Hindlimb muscle (tissue), 1 donor: ENCODE results near the gene HINT3. TPM values are rescaled to one million over a fixed set of nuclear protein-coding genes. Genes with fewer than 3 reads are reported as not detected.
"Not testable (repeated sequence)": the region's sequence is repeated elsewhere in the genome, so short reads cannot be mapped to it uniquely, and the experiment has no call there.

ENCODE experiments used
- DNase-seq: peaks from one replicate; pipeline ENCODE4 v3.0.0-alpha.2; 2013
- polyA plus RNA-seq: library from polyadenylated mRNA; unstranded; fragments of 120-200 nt; gene quantifications from one replicate; pipeline ENCODE4 v1.2.1, GENCODE V29; 2013; ENCODE audit not compliant: insufficient read length

Gene HINT3
- polyA plus RNA-seq, 1 donor, result 28.3 TPM

DNA sequence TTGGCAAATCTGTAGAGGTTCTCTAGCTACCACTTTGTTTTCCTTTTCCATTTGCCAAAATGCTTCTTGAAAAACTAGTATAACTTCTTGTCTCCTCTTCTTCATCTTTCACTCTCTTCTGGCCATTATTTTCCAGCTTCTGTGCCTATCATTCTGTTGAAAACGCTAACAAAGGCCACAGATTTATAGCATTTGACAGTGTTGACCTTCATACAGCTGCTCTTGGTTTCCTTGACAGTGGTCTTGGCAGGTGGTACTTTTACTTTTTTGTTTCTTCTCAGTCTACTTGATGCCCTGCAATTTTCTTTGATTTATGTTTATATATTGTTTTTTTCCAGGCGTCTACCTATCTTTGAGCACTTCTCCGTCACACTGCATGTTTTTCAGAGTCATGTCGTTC, 53.5 kb downstream of the HINT3 start:
- DNase-seq, result no peak

DNA sequence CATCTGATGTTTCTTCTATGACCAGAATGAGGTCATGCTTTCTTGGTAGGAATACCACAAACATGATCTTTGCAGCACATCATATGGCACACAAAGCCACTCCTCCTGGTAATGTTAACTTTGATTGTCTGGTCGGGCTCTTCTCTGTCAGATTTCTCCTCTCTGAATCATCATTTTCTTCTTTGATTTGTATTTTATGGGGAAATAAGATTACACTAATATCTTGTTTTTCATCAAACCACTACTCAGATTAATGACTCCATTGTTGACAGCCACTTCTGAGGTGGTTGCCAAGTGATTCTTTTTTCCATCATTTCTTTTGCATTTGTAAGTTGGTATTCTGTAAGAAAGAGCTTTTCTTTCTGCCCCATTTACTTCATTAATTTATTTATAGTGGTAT, 59.3 kb downstream of the HINT3 start:
- DNase-seq, result no peak

DNA sequence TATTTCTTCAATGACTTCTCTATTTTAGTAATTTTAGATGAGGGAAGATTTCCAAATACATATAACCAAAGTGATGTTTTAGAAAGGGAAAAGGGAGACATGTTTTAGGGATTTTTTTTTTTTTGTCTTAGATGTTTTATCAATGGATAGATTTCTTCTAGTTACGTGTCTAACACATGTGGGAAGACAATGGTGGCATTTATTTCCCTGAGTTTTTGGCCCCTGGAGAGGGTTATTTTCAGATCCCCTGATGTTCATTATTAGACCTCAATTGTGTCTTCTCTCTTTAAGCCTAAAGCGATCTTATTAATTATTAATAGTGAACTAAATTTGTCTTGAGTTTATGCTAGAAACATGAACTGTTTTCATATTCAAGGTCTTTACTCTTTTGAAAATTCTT, 60.0 kb downstream of the HINT3 start:
- no peak for DNase-seq

DNA sequence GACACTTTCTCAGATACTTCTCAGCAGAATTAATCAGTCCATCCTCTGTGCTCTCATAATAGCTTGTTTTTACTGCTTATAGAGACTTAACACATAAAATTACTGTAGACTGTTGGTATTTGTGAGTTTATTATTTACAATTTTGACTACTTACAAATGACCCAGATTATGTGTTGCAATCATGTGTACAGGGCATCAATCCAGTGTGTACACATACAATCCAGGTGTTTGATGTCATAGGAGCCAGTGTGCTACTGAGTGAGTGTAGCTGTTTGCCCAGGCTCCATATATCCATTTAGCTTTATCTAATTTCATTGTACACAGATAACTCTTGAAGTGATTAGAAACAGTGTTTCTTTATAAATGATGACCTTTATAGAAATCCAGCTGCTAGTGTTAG, 61.1 kb downstream of the HINT3 start:
- no peak for DNase-seq

DNA sequence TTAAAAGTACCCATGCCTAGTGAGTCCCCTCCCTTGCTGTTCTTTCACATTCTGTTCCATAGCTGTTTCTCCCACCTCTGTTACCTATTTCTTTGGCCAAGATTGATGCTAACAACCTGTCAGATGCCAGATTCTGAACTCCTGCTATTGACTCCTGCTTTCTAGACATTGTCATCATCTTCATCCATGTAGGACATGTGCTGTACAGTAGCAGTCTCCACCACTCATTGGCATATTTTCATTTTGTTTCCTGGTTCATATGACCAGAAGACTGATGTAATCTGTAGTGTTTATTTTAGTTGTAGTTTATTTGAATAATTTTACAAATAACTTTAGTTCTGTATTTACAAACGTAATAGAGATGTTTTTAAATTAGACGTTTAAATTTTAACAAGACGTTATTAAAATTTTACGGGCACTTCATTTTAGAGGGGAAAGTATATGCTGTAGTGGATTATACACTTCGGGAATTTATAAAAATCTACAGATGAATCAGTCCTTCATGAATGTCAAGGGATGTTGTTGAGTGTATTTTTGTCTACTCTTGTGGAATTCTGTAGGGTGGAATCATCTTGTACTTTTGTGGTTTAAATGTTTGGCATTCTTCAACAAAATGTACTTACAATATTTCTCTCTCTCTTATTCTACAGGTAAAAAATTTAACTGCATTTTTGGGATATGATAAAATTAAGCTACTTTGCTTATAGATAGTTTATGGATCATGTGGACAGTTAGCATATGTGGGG, 63.9 kb downstream of the HINT3 start:
- no peak for DNase-seq

DNA sequence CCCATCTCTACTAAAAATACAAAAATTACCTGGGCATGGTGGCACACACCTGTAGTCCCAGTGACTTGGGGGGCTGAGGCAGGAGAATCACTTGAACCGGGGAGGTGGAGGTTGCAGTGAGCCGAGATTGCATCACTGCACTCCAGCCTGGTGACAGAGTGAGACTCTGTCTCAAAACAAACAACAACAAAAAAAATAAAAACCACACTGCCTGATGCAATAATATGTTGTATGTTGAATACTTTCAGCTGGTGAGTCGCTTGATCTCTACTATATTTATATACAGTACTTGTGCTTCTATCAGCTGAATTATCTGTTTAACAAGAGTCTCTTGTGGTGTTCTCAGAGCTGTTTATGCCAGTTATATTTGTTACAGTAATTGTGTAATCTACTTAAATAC, 66.9 kb downstream of the HINT3 start:
- DNase-seq, result not testable (repeated sequence)

DNA sequence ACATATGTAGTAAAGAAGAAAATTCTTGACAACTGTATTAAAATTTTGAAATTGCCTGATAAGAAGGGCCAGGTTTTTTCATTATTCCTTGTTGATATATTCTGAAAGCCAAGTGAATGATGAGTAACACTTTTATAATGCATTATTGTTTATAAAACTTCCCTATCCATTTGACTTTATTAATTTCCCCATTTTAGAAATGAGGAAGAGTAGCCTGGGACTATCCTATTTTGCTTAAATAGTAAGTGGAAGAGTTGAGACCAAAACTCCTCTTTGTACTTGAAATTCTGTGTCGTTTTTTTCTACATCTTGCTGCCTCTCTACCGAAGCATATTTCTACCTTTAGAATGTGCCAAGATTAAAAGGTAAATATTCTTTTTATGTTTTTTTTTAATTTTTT, 69.4 kb downstream of the HINT3 start:
- no peak for DNase-seq

DNA sequence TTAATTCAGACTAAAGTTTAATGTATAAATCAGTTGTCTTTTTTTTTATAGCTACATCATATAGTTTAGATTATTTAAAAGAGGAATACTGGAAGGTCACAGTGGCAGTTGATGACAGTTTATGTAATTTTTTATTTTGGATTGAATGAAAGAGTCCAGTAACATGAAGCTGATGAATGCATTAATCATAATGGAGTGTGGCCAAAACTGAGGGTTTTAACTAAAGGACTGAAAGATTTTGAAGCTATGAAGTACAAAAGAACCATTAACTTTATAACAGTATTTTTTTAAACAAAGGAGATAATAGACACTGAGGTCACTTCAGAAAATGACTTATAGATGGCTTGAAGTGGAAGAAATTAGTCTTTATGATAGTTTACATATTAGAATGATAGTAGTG, 71.0 kb downstream of the HINT3 start:
- DNase-seq, result no peak

Other genes starting within 250 kb of the HINT3 start
- 10.9 TPM for gene HEY2, start 207.1 kb upstream of the HINT3 start, polyA plus RNA-seq
- 6.3 TPM for gene NCOA7, start 165.8 kb upstream of the HINT3 start, polyA plus RNA-seq
- 13.4 TPM for gene TRMT11, start 29.8 kb downstream of the HINT3 start, polyA plus RNA-seq